ENCODE results near the gene MRPL57. TPM values are rescaled to one million over a fixed set of nuclear protein-coding genes. Genes with fewer than 3 reads are reported as not detected.

MRPL57 gene
- total and polyA plus RNA-seq, 2 of the 8 experiments (the other 6 are each of a cell fraction or from before 2014, with no cell fraction given): 29.9 to 34.1 TPM

DNA sequence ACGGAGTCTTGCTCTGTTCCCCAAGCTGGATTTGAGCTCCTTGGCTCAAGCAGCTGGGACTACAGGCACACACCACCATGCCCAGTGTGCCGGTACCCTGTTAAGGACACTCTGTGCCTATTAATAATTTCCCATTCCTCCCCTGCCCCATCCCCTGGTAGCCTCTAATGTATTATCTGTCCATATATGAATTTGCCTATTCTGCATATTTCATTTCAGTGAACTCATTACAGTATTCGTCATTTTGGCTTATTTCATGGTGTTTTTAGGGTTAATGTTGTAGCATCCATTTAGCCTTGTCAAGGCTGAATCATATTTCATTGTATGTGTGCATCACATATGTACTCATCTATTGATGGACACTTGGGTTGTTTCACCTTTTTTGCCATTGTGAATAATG, 33.7 kb upstream of the MRPL57 start:
- Histone ChIP-seq H3K79me1 (ENCODE audit: low read depth, low read length) (peaks cover 2% of the 10 kb centered on the region), H2BK20ac (ENCODE audit: low read length) (no peak overlapping the region), H3K9ac (replicated peaks in 1 of 4; ENCODE audit: extremely low read depth in 1 of 4, low read depth in 3 of 4, low read length in 3 of 4) (no peak overlapping the region), H2AK5ac (ENCODE audit: low read depth, low read length) (no peak overlapping the region), H3K4ac (replicated peaks; ENCODE audit: insufficient read length, low read depth, low read length) (no peak overlapping the region), H2BK120ac (replicated peaks; ENCODE audit: low read depth, low read length) (no peak overlapping the region), H2BK5ac (ENCODE audit: low read depth, low read length) (no peak overlapping the region), H3K27ac (ENCODE audit: low read depth, low read length) (no peak overlapping the region), H2BK12ac (ENCODE audit: low read depth, low read length) (no peak overlapping the region), H3K79me2 (ENCODE audit: control insufficient read depth in 1 of 2, insufficient read depth in 2 of 2, low read length in 2 of 2) (peaks cover 14 to 52% of the 10 kb centered on the region in 2 experiments), H3K56ac (replicated peaks; ENCODE audit: insufficient read length, low read depth, low read length) (no peak overlapping the region), H3K4me2 (ENCODE audit: insufficient read depth in 1 of 2, low read depth in 2 of 2, low read length in 2 of 2) (peak overlapping the region; percentile 36 to 39; a peak in 3 of 4 replicates), H3K14ac (ENCODE audit: insufficient read length) (no peak overlapping the region), H2BK15ac (ENCODE audit: low read length) (no peak overlapping the region), H4K20me1 (replicated peaks in 1 of 2; ENCODE audit: control insufficient read depth in 1 of 2, insufficient read depth in 2 of 2, low read length in 2 of 2) (peaks cover 8 to 13% of the 10 kb centered on the region in 2 experiments), H2AFZ (ENCODE audit: low read length) (no peak overlapping the region), H4K5ac (ENCODE audit: insufficient read length, low read depth, low read length) (no peak overlapping the region), H4K8ac (ENCODE audit: extremely low read depth, insufficient read depth, low read length) (no peak overlapping the region), H3K4me1 (replicated peaks in 1 of 4; ENCODE audit: control insufficient read depth in 3 of 4, insufficient read depth in 4 of 4, low read length in 3 of 4) (peaks cover 0 to 6% (median 2%) of the 10 kb centered on the region in 4 experiments; a peak in 4 of 7 replicates), H3K18ac (ENCODE audit: extremely low read depth, low read length) (no peak overlapping the region), H3K23ac (ENCODE audit: insufficient read length) (no peak overlapping the region), H3K36me3 (ENCODE audit: control insufficient read depth in 2 of 4, insufficient read depth in 4 of 4, low read length in 3 of 4) (peaks cover 5 to 45% (median 18%) of the 10 kb centered on the region in 4 experiments; a peak in 6 of 8 replicates), H3K9me3 (ENCODE audit: insufficient read depth in 2 of 2, low read depth in 1 of 2, low read length in 1 of 2) (no peaks in the 10 kb centered on the region), H3K27me3 (replicated peaks in 1 of 4; ENCODE audit: control insufficient read depth in 3 of 4, extremely low read depth in 1 of 4, insufficient read depth in 3 of 4, low read length in 3 of 4) (no peaks in the 10 kb centered on the region), H3K4me3 (ENCODE audit: extremely low read depth in 1 of 4, insufficient read depth in 2 of 4, low read depth in 3 of 4, low read length in 4 of 4) (peak overlapping the region in 1 of 4 experiments; percentile 37; a peak in 2 of 8 replicates), H4K91ac (replicated peaks; ENCODE audit: insufficient read length, low read length) (no peak overlapping the region), H3K23me2 (ENCODE audit: low read depth, low read length) (no peaks in the 10 kb centered on the region; the same call in 1 of the 2 replicates)
- 89% methylated on average over 3 of the region's 3 CpGs; no CpG with 5 or more reads in 1 of the 2 experiments for WGBS, 2 experiments (ENCODE audit: extremely low coverage in 1 of 2, insufficient coverage in 1 of 2, insufficient read length in 1 of 2, insufficient replicate concordance in 2 of 2, low coverage in 1 of 2, low lambda C conversion rate in 2 of 2, missing lambda C conversion rate in 1 of 2)
- ChIA-PET CTCF (ENCODE audit: partially characterized antibody) (interaction anchor here (0.7 kb wide), 1 partner anchor 121 kb away, joined by 3 read pairs; no protein-coding TSS in a partner anchor), POLR2A (ENCODE audit: partially characterized antibody) (interaction anchor here (1.0 to 3.0 kb wide), 5 partner anchors 19 to 316 kb away, joined by 4 to 10 read pairs (median 4); partner anchors contain the start of genes MRPL57, SKA3 and ZDHHC20)
- no peak for FAIRE-seq
- DNase-seq (ENCODE audit: low read depth in 1 of 2, low spot score in 2 of 2): no peak
- TF ChIP-seq GABPA (IDR thresholded peaks at IDR 0.05; ENCODE audit: borderline replicate concordance, insufficient read depth, low read length) (no peak), CREB1 (IDR thresholded peaks at IDR 0.05) (no peak), SIX5 (IDR thresholded peaks at IDR 0.05; ENCODE audit: low read depth, low read length) (no peak), CHD1 (IDR thresholded peaks at IDR 0.05; ENCODE audit: low read depth, low read length) (no peak), USF2 (IDR thresholded peaks at IDR 0.05; ENCODE audit: low read length) (no peak), KDM1A (IDR thresholded peaks at IDR 0.05; ENCODE audit: borderline replicate concordance, low read length) (no peak)

Data from H1 (cell line).